SU-DHL-6 (cell line): ENCODE data around the gene SNHG17.

Source experiments
- H2AFZ ChIP-seq: fragments of 200-600 bp; sonication (generic); 2 replicates; pipeline ENCODE4 v1.6.1; 2014; ENCODE audit warnings: low read depth, mild to moderate bottlenecking, moderate library complexity, mixed read lengths, antibody characterized with exemption, low read length; ENCODE audit not compliant: severe bottlenecking
- H3F3A ChIP-seq: fragments of 200-600 bp; shearing (Covaris generic); 2 replicates; pipeline ENCODE4 v1.6.0; 2016; ENCODE audit warnings: antibody characterized with exemption, mild to moderate bottlenecking; ENCODE audit not compliant: insufficient read depth
- H3K27ac ChIP-seq: fragments of 200-600 bp; sonication (generic); 2 replicates; pipeline ENCODE4 v1.5.1; 2016; ENCODE audit warnings: low read depth, mild to moderate bottlenecking, low read length, moderate library complexity, mixed read lengths
- H3K27me3 ChIP-seq: fragments of 200-600 bp; sonication (generic), shearing (Covaris generic); 2 replicates; pipeline ENCODE4 v1.6.0; 2014; ENCODE audit warnings: mild to moderate bottlenecking, low read length
- H3K36me3 ChIP-seq: fragments of 200-600 bp; sonication (generic); 2 replicates; pipeline ENCODE4 v1.6.1; 2014; ENCODE audit warnings: mild to moderate bottlenecking, low read length, mixed read lengths
- H3K4me2 ChIP-seq: fragments of 300-600, 200-600 bp; shearing (Covaris generic), sonication (generic); 2 replicates; pipeline ENCODE4 v1.6.0; 2014; ENCODE audit warnings: low read length, low read depth, mild to moderate bottlenecking; ENCODE audit not compliant: poor library complexity, severe bottlenecking
- H3K4me3 ChIP-seq: fragments of 200-600 bp; sonication (generic); 2 replicates; pipeline ENCODE4 v1.5.1; 2014; ENCODE audit warnings: antibody characterized with exemption, low read length, mild to moderate bottlenecking, mixed read lengths; ENCODE audit not compliant: insufficient read depth, poor library complexity, severe bottlenecking
- H3K79me2 ChIP-seq: fragments of 200-600 bp; sonication (generic); 2 replicates; pipeline ENCODE4 v1.6.1; 2014; ENCODE audit warnings: mild to moderate bottlenecking, low read length, moderate library complexity; ENCODE audit not compliant: insufficient read depth
- H3K9ac ChIP-seq: fragments of 200-600 bp; sonication (generic); 2 replicates; pipeline ENCODE4 v1.7.0; 2014; ENCODE audit warnings: mild to moderate bottlenecking, low read length
- H3K9me2 ChIP-seq: fragments of 200-600 bp; sonication (generic); replicated peaks from 2 replicates; pipeline ENCODE4 v1.6.1; 2014; ENCODE audit warnings: low read length; ENCODE audit not compliant: insufficient read depth
- H3K9me3 ChIP-seq: fragments of 200-600 bp; sonication (generic); 2 replicates; pipeline ENCODE4 v1.6.1; 2014; ENCODE audit warnings: low read length, mixed read lengths; ENCODE audit not compliant: insufficient read depth
- H4K20me1 ChIP-seq: fragments of 200-600 bp; sonication (generic); 2 replicates; pipeline ENCODE4 v1.6.1; 2014; ENCODE audit warnings: low read depth, mild to moderate bottlenecking, antibody characterized with exemption, low read length, moderate library complexity, mixed read lengths
- EZH2phosphoT487 ChIP-seq: fragments of 200-600 bp; sonication (generic), shearing (Covaris generic); conservative IDR thresholded peaks from 2 replicates; pipeline ENCODE4 v1.6.1; 2018; ENCODE audit warnings: mild to moderate bottlenecking, antibody characterized with exemption, low read length, moderate library complexity, mixed read lengths
- TF ChIP-seq, protein P1 (sequence below): fragments of 200-600 bp; sonication (generic); IDR thresholded peaks from one replicate; pipeline ENCODE4 v1.5.1; 2017; ENCODE audit warnings: antibody characterized with exemption, mild to moderate bottlenecking, low read length, moderate library complexity; ENCODE audit not compliant: insufficient read depth, poor library complexity, severe bottlenecking

Gene SNHG17

GRCh38 chr20:38473367-38473795 is 38.3 kb upstream of the SNHG17 start:
- peaks cover 7% of the 10 kb centered on the region; the same call in 1 of the 2 replicates for H3F3A ChIP-seq
- no peak overlapping the region for H3K27ac ChIP-seq
- H3K9me3 ChIP-seq = no peaks in the 10 kb centered on the region
- H3K79me2 ChIP-seq = peaks cover 54% of the 10 kb centered on the region
- H4K20me1 ChIP-seq = no peaks in the 10 kb centered on the region
- H3K27me3 ChIP-seq = no peaks in the 10 kb centered on the region
- no peaks in the 10 kb centered on the region for H3K9me2 ChIP-seq
- H2AFZ ChIP-seq = no peak overlapping the region
- no peaks in the 10 kb centered on the region for H3K36me3 ChIP-seq
- H3K4me3 ChIP-seq = peak overlapping the region; percentile 88
- TF ChIP-seq, protein P1, sequence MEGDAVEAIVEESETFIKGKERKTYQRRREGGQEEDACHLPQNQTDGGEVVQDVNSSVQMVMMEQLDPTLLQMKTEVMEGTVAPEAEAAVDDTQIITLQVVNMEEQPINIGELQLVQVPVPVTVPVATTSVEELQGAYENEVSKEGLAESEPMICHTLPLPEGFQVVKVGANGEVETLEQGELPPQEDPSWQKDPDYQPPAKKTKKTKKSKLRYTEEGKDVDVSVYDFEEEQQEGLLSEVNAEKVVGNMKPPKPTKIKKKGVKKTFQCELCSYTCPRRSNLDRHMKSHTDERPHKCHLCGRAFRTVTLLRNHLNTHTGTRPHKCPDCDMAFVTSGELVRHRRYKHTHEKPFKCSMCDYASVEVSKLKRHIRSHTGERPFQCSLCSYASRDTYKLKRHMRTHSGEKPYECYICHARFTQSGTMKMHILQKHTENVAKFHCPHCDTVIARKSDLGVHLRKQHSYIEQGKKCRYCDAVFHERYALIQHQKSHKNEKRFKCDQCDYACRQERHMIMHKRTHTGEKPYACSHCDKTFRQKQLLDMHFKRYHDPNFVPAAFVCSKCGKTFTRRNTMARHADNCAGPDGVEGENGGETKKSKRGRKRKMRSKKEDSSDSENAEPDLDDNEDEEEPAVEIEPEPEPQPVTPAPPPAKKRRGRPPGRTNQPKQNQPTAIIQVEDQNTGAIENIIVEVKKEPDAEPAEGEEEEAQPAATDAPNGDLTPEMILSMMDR = no peak
- no peak for TF ChIP-seq EZH2phosphoT487
- peak overlapping the region; percentile 77 for H3K4me2 ChIP-seq
- peak overlapping the region; percentile 76 for H3K9ac ChIP-seq

- H3K9me3 ChIP-seq = no peaks in the 10 kb centered on the region
- no peaks in the 10 kb centered on the region for H3K9me2 ChIP-seq
- H3K27ac ChIP-seq = no peak within 1 kb of the TSS
- H3K9ac ChIP-seq = peak within 1 kb of the TSS; percentile 76
- peak within 1 kb of the TSS; percentile 96 for H2AFZ ChIP-seq
- TF ChIP-seq, protein P1 = no peak
- no peak for TF ChIP-seq EZH2phosphoT487
- peaks cover 7% of the 10 kb centered on the region; the same call in 1 of the 2 replicates for H3F3A ChIP-seq
- H3K4me3 ChIP-seq = peak within 1 kb of the TSS; percentile 88
- no peaks in the 10 kb centered on the region for H4K20me1 ChIP-seq
- no peaks in the 10 kb centered on the region for H3K27me3 ChIP-seq
- no peaks in the 10 kb centered on the region for H3K36me3 ChIP-seq
- peak within 1 kb of the TSS; percentile 77 for H3K4me2 ChIP-seq
- peaks cover 49% of the 10 kb centered on the region for H3K79me2 ChIP-seq
These were observed 37.6 kb upstream of the SNHG17 start, which contains the start of gene RALGAPB for GRCh38 chr20:38472513-38473366. Gene RALGAPB (plus strand): TSS chr20:38472843. CDS start chr20:38488433, 15,590 bp downstream.

DNA sequence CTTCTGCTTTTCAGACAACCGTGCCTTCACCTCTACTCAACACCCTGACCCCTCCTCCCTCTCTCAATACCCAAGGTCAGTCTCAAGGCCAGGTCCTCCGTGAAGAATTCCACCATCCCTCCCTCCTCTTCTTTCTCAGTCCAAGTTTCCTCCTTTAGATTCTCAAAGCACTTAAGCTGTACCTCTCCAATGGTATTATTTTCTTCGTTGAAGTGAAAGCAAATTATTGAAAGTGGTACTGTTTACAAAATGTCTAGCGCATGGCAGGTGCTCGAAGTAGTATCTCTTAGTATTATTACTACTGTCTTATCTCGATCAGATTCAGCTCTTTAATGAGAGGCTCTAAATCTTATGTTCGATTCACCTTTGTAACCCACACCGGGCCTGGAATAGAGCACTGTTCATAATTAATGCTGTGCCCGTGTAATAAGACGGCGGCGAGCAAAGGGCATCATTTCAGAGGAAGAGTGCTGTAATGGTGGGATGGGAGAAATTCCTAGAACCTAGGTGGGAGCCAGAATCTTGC is 36.9 kb upstream of the SNHG17 start:
- Histone ChIP-seq H4K20me1 (no peaks in the 10 kb centered on the region), H3K4me2 (peak overlapping the region; percentile 77), H3K27ac (no peak overlapping the region), H2AFZ (peak overlapping the region; percentile 96), H3K36me3 (no peaks in the 10 kb centered on the region), H3K4me3 (peak overlapping the region; percentile 88), H3K27me3 (no peaks in the 10 kb centered on the region), H3K9me3 (no peaks in the 10 kb centered on the region), H3F3A (peaks cover 7% of the 10 kb centered on the region; the same call in 1 of the 2 replicates), H3K9ac (peak overlapping the region; percentile 76), H3K79me2 (peaks cover 42% of the 10 kb centered on the region), H3K9me2 (no peaks in the 10 kb centered on the region)
- TF ChIP-seq, protein P1 = no peak
- TF ChIP-seq EZH2phosphoT487 = no peak
